ENCODE data around the gene TPSD1. TPM values are rescaled to one million over a fixed set of nuclear protein-coding genes. Genes with fewer than 3 reads are reported as not detected.
"Not testable (repeated sequence)": the region's sequence is repeated elsewhere in the genome, so short reads cannot be mapped to it uniquely, and the experiment has no call there.

The TPSD1 gene
- total RNA-seq (2013): not detected
- polyA plus RNA-seq (not detected), polyA minus RNA-seq (not detected in 2 replicates), total RNA-seq (0 to 0.17 (median 0) reads per million in 11 experiments)

DNA sequence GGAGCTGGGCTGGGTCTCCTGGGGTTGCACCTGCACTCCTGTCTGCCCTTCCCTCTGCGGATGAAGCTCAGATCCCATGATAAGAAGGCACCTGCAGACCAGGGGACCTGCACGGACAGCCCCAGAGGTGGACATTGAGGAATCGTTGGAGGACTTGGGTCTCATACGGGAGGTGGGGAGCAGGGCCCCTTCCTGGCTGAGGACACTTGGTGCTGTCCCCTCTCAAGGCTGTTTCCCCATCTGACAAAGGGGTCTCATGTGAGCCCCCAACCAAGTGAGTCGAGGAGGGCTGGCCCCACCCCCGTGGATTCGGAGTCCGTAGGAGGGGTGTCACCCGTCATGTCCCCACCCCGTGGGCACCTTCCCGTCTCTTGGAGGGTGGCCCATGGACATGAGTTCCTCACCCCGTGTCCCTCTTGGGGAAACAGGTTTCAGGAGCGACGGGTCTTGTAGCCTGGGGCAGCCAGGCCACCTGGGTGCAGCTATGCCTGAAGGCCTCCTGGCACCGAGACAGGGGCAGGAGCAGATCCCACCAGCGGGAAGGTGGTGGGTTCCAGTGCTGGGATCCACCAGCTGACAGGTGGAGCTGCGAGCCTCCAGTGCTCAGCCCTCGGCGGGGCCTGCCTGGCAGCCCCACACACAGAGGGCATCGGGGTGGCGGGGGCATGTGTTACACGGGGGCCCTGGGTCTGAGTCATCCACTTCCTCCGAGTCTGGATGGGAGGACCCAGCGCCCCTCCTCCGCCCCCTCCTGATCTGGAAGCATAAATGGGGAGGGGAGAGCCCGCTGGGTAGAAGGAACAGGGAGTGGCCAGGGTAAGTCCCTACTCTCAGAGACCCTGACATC, at the start of gene TPSD1:
Gene TPSD1 (plus strand): TSS at position 794 of the 847 bp plus-strand sequence. CDS start 212 bp downstream, outside the sequence.
- H3K4me3 ChIP-seq (replicated peaks in 1 of 3; ENCODE audit: low read depth in 2 of 3, low read length in 3 of 3); H3K9ac ChIP-seq (ENCODE audit: insufficient read depth, low read length, poor library complexity, severe bottlenecking); H3K27ac Mint-ChIP-seq; H3K9me3 ChIP-seq (replicated peaks in 1 of 2; ENCODE audit: control insufficient read depth in 1 of 2, insufficient read depth in 1 of 2, low read length in 2 of 2); H3K36me3 Mint-ChIP-seq; H3K79me2 ChIP-seq (ENCODE audit: insufficient read depth, low read length); H3K4me1 Mint-ChIP-seq; intact Hi-C loops (cut with micrococcal nuclease); DNase-seq; H3K9me3 Mint-ChIP-seq; H3K4me3 Mint-ChIP-seq; H3K4me2 ChIP-seq (replicated peaks; ENCODE audit: extremely low read depth, low read length, poor library complexity, severe bottlenecking); H3K4me1 ChIP-seq (ENCODE audit: control insufficient read depth in 1 of 2, insufficient read depth in 2 of 2, low read length in 2 of 2); H3K36me3 ChIP-seq (replicated peaks in 1 of 2; ENCODE audit: control insufficient read depth in 1 of 2, insufficient read depth in 2 of 2, low read length in 2 of 2); H2AFZ ChIP-seq (ENCODE audit: insufficient read depth, low read depth, low read length, poor library complexity, severe bottlenecking); H4K20me1 ChIP-seq (ENCODE audit: insufficient read depth, low read length); H3K27ac ChIP-seq (ENCODE audit: low read depth in 1 of 2, low read length in 2 of 2): not testable (repeated sequence)
- peaks cover 0 to 18% of the 10 kb centered on the region in 2 donors for H3K27me3 ChIP-seq (ENCODE audit: control insufficient read depth in 2 of 2, insufficient read depth in 2 of 2, low read length in 2 of 2)
- WGBS (ENCODE audit: insufficient coverage): 69% methylated on average over 10 of the region's 26 CpGs
- peaks cover 14 to 31% (median 16%) of the 10 kb centered on the region in 3 donors for H3K27me3 Mint-ChIP-seq (ENCODE audit: low read depth in 3 of 3)

DNA sequence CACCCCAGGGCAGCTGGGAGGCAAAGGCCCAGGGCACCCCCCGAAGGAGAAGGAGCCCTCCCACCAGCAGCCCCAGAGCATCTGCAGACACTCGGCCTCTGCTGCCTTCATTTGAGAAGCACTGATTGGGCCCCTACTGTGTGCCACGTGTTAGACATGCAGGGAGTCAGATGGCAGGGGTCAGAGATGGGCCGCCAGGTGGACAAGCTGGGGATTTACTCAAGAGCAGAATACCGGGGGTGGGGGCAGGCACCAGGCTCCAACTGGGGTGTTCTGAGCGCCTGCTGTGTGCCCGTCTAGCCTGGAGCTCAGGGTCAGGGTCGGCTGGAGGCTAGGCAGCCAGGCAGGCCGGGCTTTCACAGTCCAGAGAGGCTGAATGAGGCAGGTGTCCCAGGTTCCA, 49.5 kb upstream of the TPSD1 start:
- peaks cover 0 to 3% (median 0%) of the 10 kb centered on the region in 7 donors for H3K9me3 Mint-ChIP-seq
- intact Hi-C loops (cut with micrococcal nuclease): no loop called here

More for the DNA sequence above, 49.5 kb upstream of the TPSD1 start:
- no peaks in the 10 kb centered on the region for H3K79me2 ChIP-seq (ENCODE audit: insufficient read depth, low read length)
- no peak overlapping the region for H3K4me3 Mint-ChIP-seq
- no peak overlapping the region for H3K4me3 ChIP-seq (replicated peaks in 1 of 3; ENCODE audit: low read depth in 2 of 3, low read length in 3 of 3)
- H3K27me3 ChIP-seq (ENCODE audit: control insufficient read depth in 2 of 2, insufficient read depth in 2 of 2, low read length in 2 of 2): no peaks in the 10 kb centered on the region
- 84% methylated on average over 8 of the region's 9 CpGs for WGBS (ENCODE audit: insufficient coverage)
- H3K9ac ChIP-seq (ENCODE audit: insufficient read depth, low read length, poor library complexity, severe bottlenecking): no peak overlapping the region
- H3K4me2 ChIP-seq (replicated peaks; ENCODE audit: extremely low read depth, low read length, poor library complexity, severe bottlenecking): no peak overlapping the region
- H3K27ac ChIP-seq (ENCODE audit: low read depth in 1 of 2, low read length in 2 of 2): no peak overlapping the region
- no peaks in the 10 kb centered on the region for H3K36me3 ChIP-seq (replicated peaks in 1 of 2; ENCODE audit: control insufficient read depth in 1 of 2, insufficient read depth in 2 of 2, low read length in 2 of 2)
- no peaks in the 10 kb centered on the region for H3K27me3 Mint-ChIP-seq (ENCODE audit: low read depth in 3 of 3)
- no peaks in the 10 kb centered on the region for H3K9me3 ChIP-seq (replicated peaks in 1 of 2; ENCODE audit: control insufficient read depth in 1 of 2, insufficient read depth in 1 of 2, low read length in 2 of 2)
- DNase-seq: no peak
- H3K27ac Mint-ChIP-seq: no peak overlapping the region
- H4K20me1 ChIP-seq (ENCODE audit: insufficient read depth, low read length): no peaks in the 10 kb centered on the region
- TF ChIP-seq, protein P1, sequence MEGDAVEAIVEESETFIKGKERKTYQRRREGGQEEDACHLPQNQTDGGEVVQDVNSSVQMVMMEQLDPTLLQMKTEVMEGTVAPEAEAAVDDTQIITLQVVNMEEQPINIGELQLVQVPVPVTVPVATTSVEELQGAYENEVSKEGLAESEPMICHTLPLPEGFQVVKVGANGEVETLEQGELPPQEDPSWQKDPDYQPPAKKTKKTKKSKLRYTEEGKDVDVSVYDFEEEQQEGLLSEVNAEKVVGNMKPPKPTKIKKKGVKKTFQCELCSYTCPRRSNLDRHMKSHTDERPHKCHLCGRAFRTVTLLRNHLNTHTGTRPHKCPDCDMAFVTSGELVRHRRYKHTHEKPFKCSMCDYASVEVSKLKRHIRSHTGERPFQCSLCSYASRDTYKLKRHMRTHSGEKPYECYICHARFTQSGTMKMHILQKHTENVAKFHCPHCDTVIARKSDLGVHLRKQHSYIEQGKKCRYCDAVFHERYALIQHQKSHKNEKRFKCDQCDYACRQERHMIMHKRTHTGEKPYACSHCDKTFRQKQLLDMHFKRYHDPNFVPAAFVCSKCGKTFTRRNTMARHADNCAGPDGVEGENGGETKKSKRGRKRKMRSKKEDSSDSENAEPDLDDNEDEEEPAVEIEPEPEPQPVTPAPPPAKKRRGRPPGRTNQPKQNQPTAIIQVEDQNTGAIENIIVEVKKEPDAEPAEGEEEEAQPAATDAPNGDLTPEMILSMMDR (IDR thresholded peaks at IDR 0.05): no peak
- no peaks in the 10 kb centered on the region for H3K4me1 Mint-ChIP-seq
- H2AFZ ChIP-seq (ENCODE audit: insufficient read depth, low read depth, low read length, poor library complexity, severe bottlenecking): no peak overlapping the region
- H3K4me1 ChIP-seq (ENCODE audit: control insufficient read depth in 1 of 2, insufficient read depth in 2 of 2, low read length in 2 of 2): no peaks in the 10 kb centered on the region
- no peaks in the 10 kb centered on the region for H3K36me3 Mint-ChIP-seq
